HL-60 (cell line): ENCODE results near the gene NEK2.

Experiments used
- DNase-seq, 2 experiments: peaks; one replicate each; pipeline ENCODE4 v3.0.0-alpha.2; 2010 to 2020; ENCODE audit warnings: low read depth in 1 of 2, low spot score in 1 of 2
- H3K27ac ChIP-seq: fragments of 250-450 bp; sonication (Bioruptor Pico); replicated peaks from 2 replicates; pipeline ENCODE4 v1.5.1; 2020; ENCODE audit warnings: mild to moderate bottlenecking, moderate library complexity
- H3K27me3 ChIP-seq: fragments of 250-450 bp; sonication (Bioruptor Pico); 2 replicates; pipeline ENCODE4 v1.5.1; 2021; ENCODE audit warnings: mild to moderate bottlenecking, moderate library complexity; ENCODE audit not compliant: insufficient read depth, poor library complexity, severe bottlenecking
- H3K4me3 ChIP-seq: replicated peaks from 2 replicates; pipeline ENCODE4 v1.5.1; 2011; ENCODE audit warnings: mild to moderate bottlenecking, control low read depth, low read length; ENCODE audit not compliant: insufficient read depth
- GABPA ChIP-seq: IDR thresholded peaks from 2 replicates; pipeline ENCODE4 v1.6.1; 2012; ENCODE audit warnings: low read depth
- POLR2AphosphoS5 ChIP-seq: IDR thresholded peaks from 2 replicates; pipeline ENCODE4 v1.6.1; 2012; ENCODE audit warnings: low read depth
- SPI1 ChIP-seq: IDR thresholded peaks from 2 replicates; pipeline ENCODE4 v1.6.1; 2012; ENCODE audit warnings: low read depth, mild to moderate bottlenecking, borderline replicate concordance
- TF ChIP-seq, protein P1 (sequence below): IDR thresholded peaks from one replicate; pipeline ENCODE4 v1.5.1; 2011; ENCODE audit warnings: low read length, control low read depth, inconsistent platforms; ENCODE audit not compliant: insufficient read depth
- TF ChIP-seq, protein P2 (sequence below): IDR thresholded peaks from 2 replicates; pipeline ENCODE4 v1.6.1; 2012; ENCODE audit warnings: low read depth; ENCODE audit not compliant: insufficient replicate concordance

The NEK2 gene

DNA sequence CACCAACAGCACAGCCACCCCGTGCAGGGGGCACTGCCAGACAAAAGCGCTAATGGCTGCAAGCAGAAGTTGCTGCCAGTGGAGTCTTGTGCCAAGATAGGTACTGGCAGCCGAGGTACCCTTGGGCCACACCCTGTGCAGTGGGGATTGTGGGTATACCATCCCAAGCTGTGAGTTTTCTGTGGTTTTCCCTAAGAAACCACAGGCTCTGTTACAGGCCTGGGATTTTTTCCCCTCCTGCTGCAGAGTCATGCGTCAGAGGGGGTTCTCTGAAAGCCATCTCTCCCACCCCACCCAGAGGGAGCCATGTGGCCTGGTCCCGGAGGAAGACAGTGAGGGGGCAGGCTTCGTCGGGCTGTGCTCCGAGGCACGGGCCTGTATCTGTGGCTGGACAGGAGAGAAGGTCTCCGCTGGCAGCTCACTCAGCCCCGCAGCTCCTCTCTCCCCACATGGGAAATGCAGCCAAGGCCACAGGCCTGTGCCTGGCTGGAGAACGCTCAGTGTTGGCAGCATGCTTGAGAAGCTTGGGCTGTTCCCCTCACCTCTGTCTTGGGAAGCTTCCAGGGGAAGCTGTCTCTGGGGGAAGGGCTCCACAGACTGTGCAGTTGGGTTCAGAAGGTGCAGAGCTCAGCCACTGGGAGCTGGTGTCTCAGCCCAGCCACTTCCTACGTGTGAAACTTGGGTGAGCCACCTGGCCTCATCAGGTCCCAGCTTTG, 42.5 kb downstream of the NEK2 start:
- no peak overlapping the region for H3K27ac ChIP-seq
- H3K4me3 ChIP-seq: no peak overlapping the region
- TF ChIP-seq SPI1: no peak
- TF ChIP-seq GABPA: no peak
- TF ChIP-seq POLR2AphosphoS5: no peak
- TF ChIP-seq, protein P1, sequence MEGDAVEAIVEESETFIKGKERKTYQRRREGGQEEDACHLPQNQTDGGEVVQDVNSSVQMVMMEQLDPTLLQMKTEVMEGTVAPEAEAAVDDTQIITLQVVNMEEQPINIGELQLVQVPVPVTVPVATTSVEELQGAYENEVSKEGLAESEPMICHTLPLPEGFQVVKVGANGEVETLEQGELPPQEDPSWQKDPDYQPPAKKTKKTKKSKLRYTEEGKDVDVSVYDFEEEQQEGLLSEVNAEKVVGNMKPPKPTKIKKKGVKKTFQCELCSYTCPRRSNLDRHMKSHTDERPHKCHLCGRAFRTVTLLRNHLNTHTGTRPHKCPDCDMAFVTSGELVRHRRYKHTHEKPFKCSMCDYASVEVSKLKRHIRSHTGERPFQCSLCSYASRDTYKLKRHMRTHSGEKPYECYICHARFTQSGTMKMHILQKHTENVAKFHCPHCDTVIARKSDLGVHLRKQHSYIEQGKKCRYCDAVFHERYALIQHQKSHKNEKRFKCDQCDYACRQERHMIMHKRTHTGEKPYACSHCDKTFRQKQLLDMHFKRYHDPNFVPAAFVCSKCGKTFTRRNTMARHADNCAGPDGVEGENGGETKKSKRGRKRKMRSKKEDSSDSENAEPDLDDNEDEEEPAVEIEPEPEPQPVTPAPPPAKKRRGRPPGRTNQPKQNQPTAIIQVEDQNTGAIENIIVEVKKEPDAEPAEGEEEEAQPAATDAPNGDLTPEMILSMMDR: no peak
- TF ChIP-seq, protein P2, sequence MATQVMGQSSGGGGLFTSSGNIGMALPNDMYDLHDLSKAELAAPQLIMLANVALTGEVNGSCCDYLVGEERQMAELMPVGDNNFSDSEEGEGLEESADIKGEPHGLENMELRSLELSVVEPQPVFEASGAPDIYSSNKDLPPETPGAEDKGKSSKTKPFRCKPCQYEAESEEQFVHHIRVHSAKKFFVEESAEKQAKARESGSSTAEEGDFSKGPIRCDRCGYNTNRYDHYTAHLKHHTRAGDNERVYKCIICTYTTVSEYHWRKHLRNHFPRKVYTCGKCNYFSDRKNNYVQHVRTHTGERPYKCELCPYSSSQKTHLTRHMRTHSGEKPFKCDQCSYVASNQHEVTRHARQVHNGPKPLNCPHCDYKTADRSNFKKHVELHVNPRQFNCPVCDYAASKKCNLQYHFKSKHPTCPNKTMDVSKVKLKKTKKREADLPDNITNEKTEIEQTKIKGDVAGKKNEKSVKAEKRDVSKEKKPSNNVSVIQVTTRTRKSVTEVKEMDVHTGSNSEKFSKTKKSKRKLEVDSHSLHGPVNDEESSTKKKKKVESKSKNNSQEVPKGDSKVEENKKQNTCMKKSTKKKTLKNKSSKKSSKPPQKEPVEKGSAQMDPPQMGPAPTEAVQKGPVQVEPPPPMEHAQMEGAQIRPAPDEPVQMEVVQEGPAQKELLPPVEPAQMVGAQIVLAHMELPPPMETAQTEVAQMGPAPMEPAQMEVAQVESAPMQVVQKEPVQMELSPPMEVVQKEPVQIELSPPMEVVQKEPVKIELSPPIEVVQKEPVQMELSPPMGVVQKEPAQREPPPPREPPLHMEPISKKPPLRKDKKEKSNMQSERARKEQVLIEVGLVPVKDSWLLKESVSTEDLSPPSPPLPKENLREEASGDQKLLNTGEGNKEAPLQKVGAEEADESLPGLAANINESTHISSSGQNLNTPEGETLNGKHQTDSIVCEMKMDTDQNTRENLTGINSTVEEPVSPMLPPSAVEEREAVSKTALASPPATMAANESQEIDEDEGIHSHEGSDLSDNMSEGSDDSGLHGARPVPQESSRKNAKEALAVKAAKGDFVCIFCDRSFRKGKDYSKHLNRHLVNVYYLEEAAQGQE: no peak
- DNase-seq: no peak
- no peaks in the 10 kb centered on the region for H3K27me3 ChIP-seq

DNA sequence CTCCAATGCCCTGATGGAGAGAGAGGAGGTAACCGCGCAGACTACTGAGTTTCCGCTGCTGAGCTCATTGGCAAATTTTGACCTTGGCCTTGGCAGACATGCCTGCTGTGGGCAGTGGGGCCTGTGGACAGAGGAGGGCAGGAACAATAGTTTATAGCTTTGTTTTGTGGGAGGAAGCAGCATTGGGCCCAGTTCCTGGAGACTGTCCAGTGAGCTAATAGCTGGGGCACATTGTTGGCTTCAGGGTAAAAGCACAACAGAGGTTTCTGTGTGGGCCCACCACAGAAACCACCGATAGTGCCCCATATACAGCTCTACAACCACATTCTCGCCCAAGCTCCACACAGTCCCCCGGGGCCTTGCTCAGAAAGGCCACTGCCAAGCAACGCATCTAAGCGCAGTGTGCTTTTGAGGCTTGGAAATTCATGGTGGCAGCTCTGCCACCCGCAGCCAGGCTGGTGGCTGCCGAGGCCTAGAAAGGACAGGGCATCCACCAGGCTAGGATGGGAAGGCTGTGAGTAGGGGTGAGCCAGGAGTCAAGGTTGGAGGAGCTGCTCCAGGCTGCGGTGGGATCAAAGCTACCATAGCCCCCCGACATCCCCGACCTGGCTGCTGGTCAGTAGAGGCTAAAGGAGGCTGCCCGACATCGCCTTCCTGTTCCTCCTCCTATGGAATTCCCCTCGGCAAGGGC, 43.2 kb downstream of the NEK2 start:
- no peak overlapping the region for H3K4me3 ChIP-seq
- TF ChIP-seq SPI1 (no peak), GABPA (no peak)
- no peak for DNase-seq
- no peaks in the 10 kb centered on the region for H3K27me3 ChIP-seq
- H3K27ac ChIP-seq: no peak overlapping the region

DNA sequence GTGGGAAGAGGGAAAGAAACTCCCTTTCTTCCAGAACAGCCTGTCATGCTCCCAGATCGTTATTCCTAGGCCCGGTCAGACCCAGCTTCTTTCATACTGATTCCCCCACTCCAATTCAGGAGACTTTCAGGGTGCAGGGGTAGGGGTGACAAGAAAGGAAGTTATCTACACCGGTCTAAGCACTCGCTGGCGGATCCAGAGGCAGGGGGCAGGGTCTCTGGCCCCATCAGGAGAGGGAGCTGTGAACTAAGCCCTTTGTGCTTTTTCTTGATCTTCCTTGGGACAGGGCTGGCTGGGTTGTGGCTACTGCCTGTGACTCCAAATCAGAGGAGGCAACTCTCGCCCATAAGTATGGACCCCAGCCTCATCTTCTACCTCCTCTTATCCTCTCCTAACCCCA, 44.3 kb downstream of the NEK2 start:
- no peaks in the 10 kb centered on the region for H3K27me3 ChIP-seq
- DNase-seq: no peak
- H3K4me3 ChIP-seq: no peak overlapping the region
- TF ChIP-seq POLR2AphosphoS5 (no peak), SPI1 (no peak), GABPA (no peak)
- TF ChIP-seq, protein P2: no peak
- TF ChIP-seq, protein P1: no peak
- no peak overlapping the region for H3K27ac ChIP-seq

DNA sequence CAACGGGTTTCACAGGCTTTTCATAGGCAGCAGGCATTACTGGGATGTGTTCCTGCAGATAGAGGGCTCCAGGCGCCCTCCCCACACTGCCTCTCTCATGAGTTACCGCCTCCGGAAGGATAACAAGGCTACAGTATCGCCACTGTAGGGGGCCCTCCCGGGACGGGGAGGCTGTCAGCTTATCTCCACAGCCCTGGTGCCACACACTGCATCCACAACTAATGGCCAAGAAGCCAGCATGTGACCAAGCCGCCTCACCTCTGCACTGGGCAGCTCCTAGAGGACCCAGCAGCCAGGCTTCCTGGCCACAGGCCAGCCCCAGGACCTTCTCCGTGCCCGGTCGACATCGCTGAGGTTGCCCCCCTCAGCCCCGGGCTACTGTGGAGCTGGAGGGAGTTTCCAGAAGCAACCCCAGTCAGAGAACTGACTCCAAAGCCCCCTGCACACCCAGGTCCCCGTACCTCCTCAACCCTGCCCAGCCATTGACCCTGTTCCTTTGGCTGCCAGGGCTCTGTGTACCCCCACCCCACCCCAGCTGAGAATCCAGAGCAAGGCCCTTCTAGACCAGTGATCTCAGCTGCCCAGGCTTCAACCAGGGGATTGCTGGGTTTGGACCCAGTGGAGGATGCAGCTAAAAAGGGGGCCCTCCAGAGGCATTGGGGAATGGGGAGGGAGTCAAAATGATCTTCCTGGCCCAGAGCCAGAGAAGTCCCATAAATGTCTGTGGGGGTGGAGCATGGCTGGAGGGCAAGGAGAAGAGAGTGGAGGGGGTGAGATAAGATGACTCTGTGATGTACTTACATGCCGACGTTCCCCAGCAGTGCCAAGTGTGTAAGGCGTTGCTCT, 45.0 kb downstream of the NEK2 start:
- Histone ChIP-seq H3K27me3 (no peaks in the 10 kb centered on the region), H3K27ac (no peak overlapping the region), H3K4me3 (no peak overlapping the region)
- no peak for DNase-seq
- TF ChIP-seq, protein P2: no peak
- no peak for TF ChIP-seq GABPA
- TF ChIP-seq, protein P1: no peak
- no peak for TF ChIP-seq POLR2AphosphoS5
- TF ChIP-seq SPI1: no peak
